ENCODE data around the gene SMOC1.

DNA sequence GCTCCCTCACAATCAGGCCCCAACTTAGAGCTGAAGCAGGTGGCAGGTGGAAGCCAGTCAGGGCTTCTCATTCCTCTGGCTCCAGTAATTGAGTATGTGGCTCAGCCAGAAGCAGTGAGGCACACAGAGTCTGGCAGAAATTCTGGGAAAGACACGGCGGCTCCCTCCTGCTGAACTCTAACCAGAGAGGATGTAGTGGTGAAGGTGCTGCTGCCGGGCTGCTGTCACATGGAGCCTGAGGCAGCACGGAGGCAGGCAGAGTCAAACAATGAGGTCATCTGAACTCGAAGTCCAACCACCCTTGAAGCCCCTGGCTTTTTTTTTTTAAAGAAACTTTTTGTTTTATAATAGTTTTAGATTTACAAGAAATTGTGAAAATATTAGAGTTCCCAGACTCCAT lies 33.4 kb upstream of the SMOC1 start:
- no peak for TF ChIP-seq POLR2A (IDR thresholded peaks at IDR 0.05)
- no peak for TF ChIP-seq POLR2AphosphoS5 (IDR thresholded peaks at IDR 0.05)
